ENCODE results near the gene CHML.
A peak's percentile ranks its signal among the peaks of the same experiment; 100 is the strongest.

- TF ChIP-seq CTCF (IDR thresholded peaks at IDR 0.05) (peak; percentile 86), ZFX (IDR thresholded peaks at IDR 0.05; ENCODE audit: borderline replicate concordance) (no peak)
Measured at GRCh38 chr1:241611063-241611462, 29.1 kb downstream of the CHML start.

Measured in 22Rv1 (cell line).